Liver (tissue), 9 donors: ENCODE measurements around the gene PCDHGB4. TPM values are rescaled to one million over a fixed set of nuclear protein-coding genes. Genes with fewer than 3 reads are reported as not detected.
A peak's percentile ranks its signal among the peaks of the same experiment; 100 is the strongest.
"Not testable (repeated sequence)": the region's sequence is repeated elsewhere in the genome, so short reads cannot be mapped to it uniquely, and the experiment has no call there.

Experiments used
- DNase-seq: peaks from one replicate; pipeline ENCODE4 v3.0.0-alpha.2; 2017; ENCODE audit warnings: low spot score
- H3K27ac ChIP-seq, 2 donors: one replicate each; pipeline ENCODE4 v1.7.0; 2013; ENCODE audit warnings: inconsistent platforms in 2 of 2, low read length in 2 of 2, control low read depth in 1 of 2, low read depth in 1 of 2, mild to moderate bottlenecking in 1 of 2
- H3K27me3 ChIP-seq, 4 donors: one replicate each; pipeline versions ENCODE4 v1.6.1 to v1.7.0; 2013; ENCODE audit warnings: low read length in 3 of 4, inconsistent platforms in 1 of 4, mild to moderate bottlenecking in 1 of 4, moderate library complexity in 1 of 4; ENCODE audit not compliant: control insufficient read depth in 4 of 4, insufficient read depth in 4 of 4
- H3K36me3 ChIP-seq, 4 donors: one replicate each; pipeline versions ENCODE4 v1.6.1 to v1.7.0; 2013; ENCODE audit warnings: low read length in 3 of 4, mild to moderate bottlenecking in 3 of 4, low read depth in 1 of 4, moderate library complexity in 1 of 4; ENCODE audit not compliant: control insufficient read depth in 4 of 4, insufficient read depth in 3 of 4
- H3K4me1 ChIP-seq, 4 donors: one replicate each; pipeline versions ENCODE4 v1.6.1 to v1.7.0; 2013; ENCODE audit warnings: low read length in 3 of 4, mild to moderate bottlenecking in 3 of 4, moderate library complexity in 1 of 4; ENCODE audit not compliant: control insufficient read depth in 4 of 4, insufficient read depth in 4 of 4
- H3K4me3 ChIP-seq, 3 donors: one replicate each; pipeline versions ENCODE4 v1.6.1 to v1.7.0; 2013; ENCODE audit warnings: low read length in 3 of 3, control low read depth in 1 of 3, low read depth in 1 of 3, mild to moderate bottlenecking in 1 of 3
- H3K9ac ChIP-seq, 2 donors: one replicate each; pipeline ENCODE4 v1.7.0; 2013; ENCODE audit warnings: low read length in 2 of 2, mild to moderate bottlenecking in 2 of 2, moderate library complexity in 2 of 2, control low read depth in 1 of 2, low read depth in 1 of 2
- H3K9me3 ChIP-seq, 4 donors: one replicate each; pipeline versions ENCODE4 v1.6.1 to v1.7.0; 2013; ENCODE audit warnings: low read length in 3 of 4; ENCODE audit not compliant: control insufficient read depth in 4 of 4
- FOXA1 ChIP-seq: IDR thresholded peaks from 2 replicates; pipeline ENCODE4 v1.6.1; 2016; ENCODE audit warnings: antibody characterized with exemption
- GABPA ChIP-seq, 2 donors: IDR thresholded peaks in 1 of 2; conservative IDR thresholded peaks in 1 of 2; 2 replicates each; pipeline ENCODE4 v1.6.1; 2016; ENCODE audit warnings: antibody characterized with exemption in 2 of 2, mild to moderate bottlenecking in 1 of 2, moderate library complexity in 1 of 2
- HNF4A ChIP-seq, 2 donors: conservative IDR thresholded peaks; 2 replicates each; pipeline ENCODE4 v1.6.1; 2016; ENCODE audit warnings: antibody characterized with exemption in 2 of 2, mild to moderate bottlenecking in 2 of 2
- HNF4G ChIP-seq: IDR thresholded peaks from 2 replicates; pipeline ENCODE4 v1.6.1; 2016; ENCODE audit warnings: antibody characterized with exemption
- NR2F2 ChIP-seq: IDR thresholded peaks from 2 replicates; pipeline ENCODE4 v1.6.1; 2016; ENCODE audit warnings: antibody characterized with exemption
- RAD21 ChIP-seq, 2 donors: IDR thresholded peaks; 2 replicates each; pipeline ENCODE4 v1.6.1; 2016; ENCODE audit warnings: antibody characterized with exemption in 2 of 2, mild to moderate bottlenecking in 2 of 2
- RXRA ChIP-seq, 2 donors: IDR thresholded peaks; 2 replicates each; pipeline ENCODE4 v1.6.1; 2017 to 2018; ENCODE audit warnings: antibody characterized with exemption in 2 of 2, mild to moderate bottlenecking in 1 of 2
- SP1 ChIP-seq: IDR thresholded peaks from 2 replicates; pipeline ENCODE4 v1.6.1; 2018; ENCODE audit warnings: antibody characterized with exemption, mild to moderate bottlenecking
- TAF1 ChIP-seq: conservative IDR thresholded peaks from 2 replicates; pipeline ENCODE4 v1.6.1; 2016; ENCODE audit warnings: antibody characterized with exemption, mild to moderate bottlenecking
- YY1 ChIP-seq: IDR thresholded peaks from 2 replicates; pipeline ENCODE4 v1.6.1; 2016; ENCODE audit warnings: antibody characterized with exemption, mild to moderate bottlenecking
- WGBS: extraction: QIAGEN DNeasy Blood & Tissue Kit; methylation state at CpG from one replicate; pipeline ENCODE4 v1.1.7; 2013; 5-methylcytosine and 5-hydroxymethylcytosine counted together
- polyA plus RNA-seq, 2 donors: library from polyadenylated mRNA; stranded (reverse) in 1 of 2; unstranded in 1 of 2; fragments of 200-250 nt in 1 of 2; fragments of >200 nt in 1 of 2; fragmentation: Nextera tagmentation in 1 of 2; extraction: Ambion mirVana in 1 of 2; gene quantifications; one replicate each; pipeline versions ENCODE4 v1.2.1 to v1.2.3, GENCODE V29; 2013 to 2015
- total RNA-seq, 2 donors: library from RNA; depleted of rRNA; stranded (reverse); fragments of >200 nt; gene quantifications; one replicate each; pipeline ENCODE4 v1.2.3, GENCODE V29; 2014
- TF ChIP-seq, protein P1 (sequence below): fragments of 150-350 bp; IDR thresholded peaks from 2 replicates; pipeline ENCODE4 v1.5.1; 2017; ENCODE audit warnings: improper control_type of control experiment, low read depth, low read length; ENCODE audit not compliant: missing input control
- TF ChIP-seq, protein P2 (sequence below): IDR thresholded peaks from 2 replicates; pipeline ENCODE4 v1.6.1; 2016; ENCODE audit warnings: antibody characterized with exemption
- TF ChIP-seq, protein P3 (sequence below): IDR thresholded peaks from 2 replicates; pipeline ENCODE4 v1.6.1; 2016; ENCODE audit warnings: antibody characterized with exemption
- TF ChIP-seq, protein P4 (sequence below): IDR thresholded peaks from 2 replicates; pipeline ENCODE4 v1.6.1; 2016; ENCODE audit warnings: antibody characterized with exemption
- TF ChIP-seq, protein P5 (sequence below): IDR thresholded peaks from 2 replicates; pipeline ENCODE4 v1.6.1; 2016; ENCODE audit warnings: antibody characterized with exemption, mild to moderate bottlenecking
- donor health status: healthy.
- donor health status: healthy.
- donor health status: healthy.
- donor health status: healthy.
- donor health status: healthy.

Gene PCDHGB4
- total and polyA plus RNA-seq, 4 donors: 0.76 to 2.8 (median 1.6) TPM

DNA sequence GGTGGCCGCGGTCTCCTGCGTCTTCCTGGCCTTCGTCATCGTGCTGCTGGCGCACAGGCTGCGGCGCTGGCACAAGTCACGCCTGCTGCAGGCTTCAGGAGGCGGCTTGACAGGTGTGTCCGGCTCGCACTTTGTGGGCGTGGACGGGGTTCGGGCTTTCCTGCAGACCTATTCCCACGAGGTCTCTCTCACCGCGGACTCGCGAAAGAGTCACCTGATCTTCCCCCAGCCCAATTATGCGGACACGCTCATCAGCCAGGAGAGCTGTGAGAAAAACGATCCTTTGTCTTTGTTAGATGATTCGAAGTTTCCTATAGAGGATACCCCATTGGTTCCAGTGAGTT is 27.7 kb downstream of the PCDHGB4 start:
- H3K4me1 ChIP-seq, H3K36me3 ChIP-seq, H3K27me3 ChIP-seq, H3K4me3 ChIP-seq, H3K27ac ChIP-seq, H3K9ac ChIP-seq, DNase-seq: not testable (repeated sequence)
- 48% methylated on average over 24 of the region's 24 CpGs for WGBS
- H3K9me3 ChIP-seq: peaks cover 33 to 66% (median 36%) of the 10 kb centered on the region in 4 donors

DNA sequence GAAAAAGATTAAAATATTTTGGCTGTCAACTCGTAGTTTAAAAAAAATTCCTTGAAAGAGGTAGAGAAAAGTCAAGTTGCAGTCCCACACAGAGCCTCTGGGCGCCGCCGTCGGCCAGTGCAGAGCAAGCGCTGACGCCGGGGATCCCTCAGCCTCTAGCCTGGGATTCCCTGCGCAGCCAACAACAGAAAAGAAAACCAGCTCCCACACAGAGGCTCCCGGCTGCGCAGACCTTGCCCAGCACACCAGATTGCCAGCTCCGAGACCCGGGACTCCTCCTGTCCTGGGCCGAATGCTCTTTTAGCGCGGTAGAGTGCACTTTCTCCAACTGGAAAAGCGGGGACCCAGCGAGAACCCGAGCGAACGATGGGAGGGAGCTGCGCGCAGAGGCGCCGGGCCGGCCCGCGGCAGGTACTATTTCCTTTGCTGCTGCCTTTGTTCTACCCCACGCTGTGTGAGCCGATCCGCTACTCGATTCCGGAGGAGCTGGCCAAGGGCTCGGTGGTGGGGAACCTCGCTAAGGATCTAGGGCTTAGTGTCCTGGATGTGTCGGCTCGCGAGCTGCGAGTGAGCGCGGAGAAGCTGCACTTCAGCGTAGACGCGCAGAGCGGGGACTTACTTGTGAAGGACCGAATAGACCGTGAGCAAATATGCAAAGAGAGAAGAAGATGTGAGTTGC is 30.1 kb downstream of the PCDHGB4 start, which contains the start of gene PCDHGB7:
Gene PCDHGB7 (plus strand): TSS at position 184 of the 679 bp plus-strand sequence. CDS start 183 bp downstream, at position 367.
- not testable (repeated sequence) for H3K9ac ChIP-seq, H3K27me3 ChIP-seq, H3K4me1 ChIP-seq, H3K27ac ChIP-seq, H3K36me3 ChIP-seq
- DNase-seq: peak; percentile 53
- 12% methylated on average over 47 of the region's 47 CpGs for WGBS
- peak; percentile 73 to 80 for TF ChIP-seq RAD21 (IDR thresholded peaks at IDR 0.05)
- TF ChIP-seq, protein P1, sequence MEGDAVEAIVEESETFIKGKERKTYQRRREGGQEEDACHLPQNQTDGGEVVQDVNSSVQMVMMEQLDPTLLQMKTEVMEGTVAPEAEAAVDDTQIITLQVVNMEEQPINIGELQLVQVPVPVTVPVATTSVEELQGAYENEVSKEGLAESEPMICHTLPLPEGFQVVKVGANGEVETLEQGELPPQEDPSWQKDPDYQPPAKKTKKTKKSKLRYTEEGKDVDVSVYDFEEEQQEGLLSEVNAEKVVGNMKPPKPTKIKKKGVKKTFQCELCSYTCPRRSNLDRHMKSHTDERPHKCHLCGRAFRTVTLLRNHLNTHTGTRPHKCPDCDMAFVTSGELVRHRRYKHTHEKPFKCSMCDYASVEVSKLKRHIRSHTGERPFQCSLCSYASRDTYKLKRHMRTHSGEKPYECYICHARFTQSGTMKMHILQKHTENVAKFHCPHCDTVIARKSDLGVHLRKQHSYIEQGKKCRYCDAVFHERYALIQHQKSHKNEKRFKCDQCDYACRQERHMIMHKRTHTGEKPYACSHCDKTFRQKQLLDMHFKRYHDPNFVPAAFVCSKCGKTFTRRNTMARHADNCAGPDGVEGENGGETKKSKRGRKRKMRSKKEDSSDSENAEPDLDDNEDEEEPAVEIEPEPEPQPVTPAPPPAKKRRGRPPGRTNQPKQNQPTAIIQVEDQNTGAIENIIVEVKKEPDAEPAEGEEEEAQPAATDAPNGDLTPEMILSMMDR: peak; percentile 64
- Histone ChIP-seq H3K4me3 (peak within 1 kb of the TSS; percentile 32 to 67 (median 48)), H3K9me3 (peaks cover 41 to 77% (median 52%) of the 10 kb centered on the region in 4 donors)

DNA sequence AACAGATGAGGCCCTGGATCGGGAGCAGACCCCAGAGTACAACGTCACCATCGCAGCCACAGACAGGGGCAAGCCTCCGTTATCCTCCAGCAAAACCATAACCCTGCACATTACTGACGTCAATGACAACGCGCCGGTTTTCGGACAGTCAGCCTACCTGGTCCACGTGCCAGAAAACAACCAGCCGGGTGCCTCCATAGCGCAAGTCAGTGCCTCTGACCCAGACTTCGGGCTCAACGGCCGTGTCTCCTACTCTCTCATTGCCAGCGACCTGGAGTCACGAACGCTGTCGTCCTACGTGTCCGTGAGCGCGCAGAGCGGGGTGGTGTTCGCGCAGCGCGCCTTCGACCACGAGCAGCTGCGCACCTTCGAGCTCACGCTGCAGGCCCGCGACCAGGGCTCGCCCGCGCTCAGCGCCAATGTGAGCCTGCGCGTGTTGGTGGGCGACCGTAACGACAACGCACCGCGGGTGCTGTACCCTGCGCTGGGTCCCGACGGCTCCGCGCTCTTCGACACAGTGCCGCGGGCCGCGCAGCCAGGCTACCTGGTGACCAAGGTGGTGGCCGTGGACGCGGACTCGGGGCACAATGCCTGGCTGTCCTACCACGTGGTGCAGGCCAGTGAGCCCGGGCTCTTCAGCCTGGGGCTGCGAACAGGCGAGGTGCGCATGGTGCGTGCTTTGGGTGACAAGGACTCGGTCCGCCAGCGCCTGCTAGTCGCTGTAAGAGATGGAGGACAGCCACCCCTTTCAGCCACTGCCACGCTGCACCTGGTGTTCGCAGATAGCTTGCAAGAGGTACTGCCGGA is 31.8 kb downstream of the PCDHGB4 start:
- no peaks in the 10 kb centered on the region for H3K4me1 ChIP-seq
- H3K9me3 ChIP-seq: peaks cover 47 to 75% (median 58%) of the 10 kb centered on the region in 4 donors
- no peak for DNase-seq
- no peak overlapping the region for H3K9ac ChIP-seq
- 35% methylated on average over 74 of the region's 74 CpGs for WGBS
- peak overlapping the region in 2 of 3 donors; percentile 23 to 59 for H3K4me3 ChIP-seq
- no peaks in the 10 kb centered on the region for H3K36me3 ChIP-seq
- H3K27me3 ChIP-seq: peaks cover 0 to 5% (median 0%) of the 10 kb centered on the region in 4 donors
- H3K27ac ChIP-seq: no peak overlapping the region
- TF ChIP-seq, protein P2, sequence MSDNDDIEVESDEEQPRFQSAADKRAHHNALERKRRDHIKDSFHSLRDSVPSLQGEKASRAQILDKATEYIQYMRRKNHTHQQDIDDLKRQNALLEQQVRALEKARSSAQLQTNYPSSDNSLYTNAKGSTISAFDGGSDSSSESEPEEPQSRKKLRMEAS: no peak
- TF ChIP-seq NR2F2 (no peak), RXRA (IDR thresholded peaks at IDR 0.05) (no peak), GABPA (IDR thresholded peaks at IDR 0.05 in 1 of 2, conservative IDR thresholded peaks at IDR 0.05 in 1 of 2) (no peak), TAF1 (no peak), YY1 (no peak), SP1 (no peak), HNF4A (conservative IDR thresholded peaks at IDR 0.05) (no peak), RAD21 (IDR thresholded peaks at IDR 0.05) (no peak), FOXA1 (no peak), HNF4G (no peak)
- TF ChIP-seq, protein P1: no peak
- TF ChIP-seq, protein P3, sequence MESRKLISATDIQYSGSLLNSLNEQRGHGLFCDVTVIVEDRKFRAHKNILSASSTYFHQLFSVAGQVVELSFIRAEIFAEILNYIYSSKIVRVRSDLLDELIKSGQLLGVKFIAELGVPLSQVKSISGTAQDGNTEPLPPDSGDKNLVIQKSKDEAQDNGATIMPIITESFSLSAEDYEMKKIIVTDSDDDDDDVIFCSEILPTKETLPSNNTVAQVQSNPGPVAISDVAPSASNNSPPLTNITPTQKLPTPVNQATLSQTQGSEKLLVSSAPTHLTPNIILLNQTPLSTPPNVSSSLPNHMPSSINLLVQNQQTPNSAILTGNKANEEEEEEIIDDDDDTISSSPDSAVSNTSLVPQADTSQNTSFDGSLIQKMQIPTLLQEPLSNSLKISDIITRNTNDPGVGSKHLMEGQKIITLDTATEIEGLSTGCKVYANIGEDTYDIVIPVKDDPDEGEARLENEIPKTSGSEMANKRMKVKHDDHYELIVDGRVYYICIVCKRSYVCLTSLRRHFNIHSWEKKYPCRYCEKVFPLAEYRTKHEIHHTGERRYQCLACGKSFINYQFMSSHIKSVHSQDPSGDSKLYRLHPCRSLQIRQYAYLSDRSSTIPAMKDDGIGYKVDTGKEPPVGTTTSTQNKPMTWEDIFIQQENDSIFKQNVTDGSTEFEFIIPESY: no peak
- TF ChIP-seq, protein P4, sequence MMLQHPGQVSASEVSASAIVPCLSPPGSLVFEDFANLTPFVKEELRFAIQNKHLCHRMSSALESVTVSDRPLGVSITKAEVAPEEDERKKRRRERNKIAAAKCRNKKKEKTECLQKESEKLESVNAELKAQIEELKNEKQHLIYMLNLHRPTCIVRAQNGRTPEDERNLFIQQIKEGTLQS: no peak
- TF ChIP-seq, protein P5, sequence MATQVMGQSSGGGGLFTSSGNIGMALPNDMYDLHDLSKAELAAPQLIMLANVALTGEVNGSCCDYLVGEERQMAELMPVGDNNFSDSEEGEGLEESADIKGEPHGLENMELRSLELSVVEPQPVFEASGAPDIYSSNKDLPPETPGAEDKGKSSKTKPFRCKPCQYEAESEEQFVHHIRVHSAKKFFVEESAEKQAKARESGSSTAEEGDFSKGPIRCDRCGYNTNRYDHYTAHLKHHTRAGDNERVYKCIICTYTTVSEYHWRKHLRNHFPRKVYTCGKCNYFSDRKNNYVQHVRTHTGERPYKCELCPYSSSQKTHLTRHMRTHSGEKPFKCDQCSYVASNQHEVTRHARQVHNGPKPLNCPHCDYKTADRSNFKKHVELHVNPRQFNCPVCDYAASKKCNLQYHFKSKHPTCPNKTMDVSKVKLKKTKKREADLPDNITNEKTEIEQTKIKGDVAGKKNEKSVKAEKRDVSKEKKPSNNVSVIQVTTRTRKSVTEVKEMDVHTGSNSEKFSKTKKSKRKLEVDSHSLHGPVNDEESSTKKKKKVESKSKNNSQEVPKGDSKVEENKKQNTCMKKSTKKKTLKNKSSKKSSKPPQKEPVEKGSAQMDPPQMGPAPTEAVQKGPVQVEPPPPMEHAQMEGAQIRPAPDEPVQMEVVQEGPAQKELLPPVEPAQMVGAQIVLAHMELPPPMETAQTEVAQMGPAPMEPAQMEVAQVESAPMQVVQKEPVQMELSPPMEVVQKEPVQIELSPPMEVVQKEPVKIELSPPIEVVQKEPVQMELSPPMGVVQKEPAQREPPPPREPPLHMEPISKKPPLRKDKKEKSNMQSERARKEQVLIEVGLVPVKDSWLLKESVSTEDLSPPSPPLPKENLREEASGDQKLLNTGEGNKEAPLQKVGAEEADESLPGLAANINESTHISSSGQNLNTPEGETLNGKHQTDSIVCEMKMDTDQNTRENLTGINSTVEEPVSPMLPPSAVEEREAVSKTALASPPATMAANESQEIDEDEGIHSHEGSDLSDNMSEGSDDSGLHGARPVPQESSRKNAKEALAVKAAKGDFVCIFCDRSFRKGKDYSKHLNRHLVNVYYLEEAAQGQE: no peak
